Measurements from ENCODE around the gene HMCES.
A peak's percentile ranks its signal among the peaks of the same experiment; 100 is the strongest.

HMCES gene

GRCh38 chr3:129246636-129247035 lies 32.0 kb upstream of the HMCES start:
- CTCF ChIA-PET = interaction anchor here (0.6 to 5.9 kb wide), 23 partner anchors 9 to 519 kb away, joined by 3 to 109 read pairs (median 6); partner anchors contain the start of genes CNBP and RAB43
- POLR2A ChIA-PET = interaction anchor here (1.0 to 1.3 kb wide), 2 partner anchors 85 to 276 kb away, joined by 3 to 4 read pairs; no protein-coding TSS in a partner anchor
- H3K4me3 ChIP-seq (ENCODE audit: low read depth, low read length) = no peak overlapping the region
- H3K9me3 ChIP-seq (ENCODE audit: control insufficient read depth, insufficient read depth, low read depth, low read length) = no peaks in the 10 kb centered on the region
- H3K4me1 ChIP-seq (ENCODE audit: control insufficient read depth, insufficient read depth, low read length) = no peaks in the 10 kb centered on the region
- no peak overlapping the region for H3K27ac ChIP-seq (ENCODE audit: extremely low read depth, low read depth, low read length)
- peaks cover 0 to 3% of the 10 kb centered on the region in 2 experiments; a peak in 2 of 3 replicates for H3K36me3 ChIP-seq (ENCODE audit: control insufficient read depth in 2 of 2, insufficient read depth in 1 of 2, low read length in 2 of 2)
- no peak for TF ChIP-seq ZNF645 (tag by site-specific recombination; IDR thresholded peaks at IDR 0.05)
- no peak for TF ChIP-seq ZNF121 (tag by site-specific recombination; IDR thresholded peaks at IDR 0.05)
- TF ChIP-seq SCRT1 (tag by site-specific recombination; IDR thresholded peaks at IDR 0.05; ENCODE audit: borderline replicate concordance) = no peak
- no peak for TF ChIP-seq ZNF416 (tag by site-specific recombination; IDR thresholded peaks at IDR 0.05)
- TF ChIP-seq ZNF202 (tag by site-specific recombination; IDR thresholded peaks at IDR 0.05; ENCODE audit: borderline replicate concordance) = no peak
- peak; percentile 95 for TF ChIP-seq ZNF10 (tag by site-specific recombination; IDR thresholded peaks at IDR 0.05)

GRCh38 chr3:129248286-129248979 lies 30.2 kb upstream of the HMCES start:
- H3K36me3 ChIP-seq (ENCODE audit: control insufficient read depth in 2 of 2, insufficient read depth in 1 of 2, low read length in 2 of 2) = peaks cover 0 to 21% of the 10 kb centered on the region in 2 experiments
- ChIA-PET POLR2A (interaction anchor here (1.3 kb wide), 1 partner anchor 277 kb away, joined by 3 read pairs; no protein-coding TSS in a partner anchor), CTCF (interaction anchor here (0.6 to 4.1 kb wide), 4 partner anchors 10 to 640 kb away, joined by 3 to 37 read pairs (median 3); no protein-coding TSS in a partner anchor)
- no peaks in the 10 kb centered on the region for H3K4me1 ChIP-seq (ENCODE audit: control insufficient read depth, insufficient read depth, low read length)
- H3K27ac ChIP-seq (ENCODE audit: extremely low read depth, low read depth, low read length) = no peak overlapping the region
- TF ChIP-seq ZNF664 (tag by site-specific recombination; IDR thresholded peaks at IDR 0.05) (peak; percentile 89), ZNF18 (tag by site-specific recombination; IDR thresholded peaks at IDR 0.05) (no peak), ZFHX2 (tag by site-specific recombination; conservative IDR thresholded peaks at IDR 0.05) (0 out of 2 replicates have a peak, but pooled peaks have one; percentile 6)
- H3K9me3 ChIP-seq (ENCODE audit: control insufficient read depth, insufficient read depth, low read depth, low read length) = no peaks in the 10 kb centered on the region
- peak overlapping the region; percentile 95 for H3K4me3 ChIP-seq (ENCODE audit: low read depth, low read length)

- Histone ChIP-seq H3K4me3 (ENCODE audit: low read depth, low read length) (peak within 1 kb of the TSS; percentile 95), H3K27ac (ENCODE audit: extremely low read depth, low read depth, low read length) (peak within 1 kb of the TSS; percentile 38; the same call in 1 of the 2 replicates)
- TF ChIP-seq ZNF518A (tag by site-specific recombination; conservative IDR thresholded peaks at IDR 0.05; ENCODE audit: low read depth) = no peak
- TF ChIP-seq KLF10 (tag by site-specific recombination; IDR thresholded peaks at IDR 0.05) = no peak
- peak; percentile 71 for TF ChIP-seq ZNF76 (tag by site-specific recombination; IDR thresholded peaks at IDR 0.05; ENCODE audit: borderline replicate concordance, low read depth)
- TF ChIP-seq ZNF223 (tag by site-specific recombination; IDR thresholded peaks at IDR 0.05) = no peak
- TF ChIP-seq IKZF3 (tag by site-specific recombination; IDR thresholded peaks at IDR 0.05) = no peak
- TF ChIP-seq GLIS1 (tag by site-specific recombination; IDR thresholded peaks at IDR 0.05) = no peak
- no peak for TF ChIP-seq ZNF513 (tag by site-specific recombination; IDR thresholded peaks at IDR 0.05)
- TF ChIP-seq ZNF24 (tag by site-specific recombination; IDR thresholded peaks at IDR 0.05) = no peak
- TF ChIP-seq ZIC2 (tag by site-specific recombination; IDR thresholded peaks at IDR 0.05) = no peak
- no peak for TF ChIP-seq MZF1 (tag by site-specific recombination; IDR thresholded peaks at IDR 0.05; ENCODE audit: borderline replicate concordance)
Observed at GRCh38 chr3:129249284-129250065, 29.2 kb upstream of the HMCES start, which contains the start of gene COPG1. COPG1 (plus strand) TSS chr3:129249606; CDS start chr3:129249710, 104 bp downstream.

More at GRCh38 chr3:129249284-129250065, 29.2 kb upstream of the HMCES start, which contains the start of gene COPG1:
- Histone ChIP-seq H3K9me3 (ENCODE audit: control insufficient read depth, insufficient read depth, low read depth, low read length) (no peaks in the 10 kb centered on the region), H3K4me1 (ENCODE audit: control insufficient read depth, insufficient read depth, low read length) (no peaks in the 10 kb centered on the region), H3K36me3 (ENCODE audit: control insufficient read depth in 2 of 2, insufficient read depth in 1 of 2, low read length in 2 of 2) (peaks cover 0 to 31% of the 10 kb centered on the region in 2 experiments)
- POLR2A ChIA-PET = interaction anchor here (0.5 to 1.9 kb wide), 13 partner anchors 59 to 1126 kb away, joined by 3 to 14 read pairs (median 3); partner anchors contain the start of genes ACAD9 and RAB43
- CTCF ChIA-PET = interaction anchor here (0.6 to 1.0 kb wide), 2 partner anchors 196 to 648 kb away, joined by 4 to 7 read pairs; no protein-coding TSS in a partner anchor
